ENCODE data around the gene MMEL1.

MMEL1 gene

GRCh38 chr1:2589431-2590232, 43.2 kb downstream of the MMEL1 start:
- TF ChIP-seq NFIC (IDR thresholded peaks at IDR 0.05) (no peak), CREB1 (IDR thresholded peaks at IDR 0.05; ENCODE audit: low read depth) (no peak), REST (IDR thresholded peaks at IDR 0.05; ENCODE audit: low read depth) (no peak), EGR1 (IDR thresholded peaks at IDR 0.05) (no peak), CEBPB (IDR thresholded peaks at IDR 0.05) (no peak), YY1 (IDR thresholded peaks at IDR 0.05; ENCODE audit: low read depth) (no peak), FOXM1 (IDR thresholded peaks at IDR 0.05; ENCODE audit: borderline replicate concordance, low read depth) (no peak), TAF1 (IDR thresholded peaks at IDR 0.05; ENCODE audit: low read depth) (no peak), EP300 (IDR thresholded peaks at IDR 0.05; ENCODE audit: borderline replicate concordance) (no peak), MAX (IDR thresholded peaks at IDR 0.05) (no peak), RAD21 (IDR thresholded peaks at IDR 0.05; ENCODE audit: low read depth) (no peak), ZBTB7A (IDR thresholded peaks at IDR 0.05; ENCODE audit: low read depth) (no peak)
- TF ChIP-seq, protein P1, sequence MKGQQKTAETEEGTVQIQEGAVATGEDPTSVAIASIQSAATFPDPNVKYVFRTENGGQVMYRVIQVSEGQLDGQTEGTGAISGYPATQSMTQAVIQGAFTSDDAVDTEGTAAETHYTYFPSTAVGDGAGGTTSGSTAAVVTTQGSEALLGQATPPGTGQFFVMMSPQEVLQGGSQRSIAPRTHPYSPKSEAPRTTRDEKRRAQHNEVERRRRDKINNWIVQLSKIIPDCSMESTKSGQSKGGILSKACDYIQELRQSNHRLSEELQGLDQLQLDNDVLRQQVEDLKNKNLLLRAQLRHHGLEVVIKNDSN (IDR thresholded peaks at IDR 0.05), result no peak

- no peak for TF ChIP-seq TCF12 (IDR thresholded peaks at IDR 0.05; ENCODE audit: low read depth)
- TF ChIP-seq REST (IDR thresholded peaks at IDR 0.05; ENCODE audit: low read depth), result no peak
These were observed 44.0 kb downstream of the MMEL1 start for GRCh38 chr1:2588661-2589430.

DNA sequence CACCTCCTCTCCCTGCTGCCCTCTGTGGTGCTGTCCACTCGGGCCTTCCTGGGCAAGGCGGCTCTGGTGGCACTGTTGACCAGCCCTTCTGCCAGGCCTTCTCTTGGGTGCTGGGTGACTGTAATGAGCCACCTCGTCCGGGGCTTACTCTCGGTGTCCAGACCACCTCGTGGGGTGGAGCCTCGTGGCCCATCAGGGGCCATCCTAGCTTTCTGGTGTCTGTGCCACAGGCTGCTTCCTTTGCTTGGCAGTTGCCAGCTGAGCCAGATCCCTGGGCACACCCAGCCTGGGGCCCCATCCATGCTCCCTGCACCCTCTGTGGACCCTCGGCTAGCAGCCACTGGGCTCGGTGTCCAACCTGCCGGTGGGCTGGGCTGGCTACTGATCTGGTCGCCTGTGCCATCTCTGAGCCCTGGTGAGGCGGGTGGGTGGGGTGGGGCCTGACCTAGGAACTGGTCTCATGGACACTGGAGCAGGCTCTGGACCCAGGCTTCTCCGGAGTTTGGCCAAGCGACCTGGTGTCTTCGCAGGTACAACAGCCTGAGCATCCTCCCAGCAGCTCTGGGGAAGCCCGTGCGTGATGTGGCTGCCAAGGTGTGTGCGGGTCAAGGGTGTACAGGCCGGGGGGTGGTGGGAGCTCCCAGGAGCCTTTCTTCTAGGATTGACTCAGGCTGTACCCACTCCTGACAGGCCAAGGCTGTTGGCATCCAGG, 44.8 kb downstream of the MMEL1 start:
- TF ChIP-seq RAD21 (IDR thresholded peaks at IDR 0.05; ENCODE audit: low read depth) (no peak), CEBPB (IDR thresholded peaks at IDR 0.05) (no peak), CREB1 (IDR thresholded peaks at IDR 0.05; ENCODE audit: low read depth) (no peak), MAX (IDR thresholded peaks at IDR 0.05) (no peak), TAF1 (IDR thresholded peaks at IDR 0.05; ENCODE audit: low read depth) (no peak), EP300 (IDR thresholded peaks at IDR 0.05; ENCODE audit: borderline replicate concordance) (no peak), ZBTB7A (IDR thresholded peaks at IDR 0.05; ENCODE audit: low read depth) (no peak), TCF12 (IDR thresholded peaks at IDR 0.05; ENCODE audit: low read depth) (no peak)

DNA sequence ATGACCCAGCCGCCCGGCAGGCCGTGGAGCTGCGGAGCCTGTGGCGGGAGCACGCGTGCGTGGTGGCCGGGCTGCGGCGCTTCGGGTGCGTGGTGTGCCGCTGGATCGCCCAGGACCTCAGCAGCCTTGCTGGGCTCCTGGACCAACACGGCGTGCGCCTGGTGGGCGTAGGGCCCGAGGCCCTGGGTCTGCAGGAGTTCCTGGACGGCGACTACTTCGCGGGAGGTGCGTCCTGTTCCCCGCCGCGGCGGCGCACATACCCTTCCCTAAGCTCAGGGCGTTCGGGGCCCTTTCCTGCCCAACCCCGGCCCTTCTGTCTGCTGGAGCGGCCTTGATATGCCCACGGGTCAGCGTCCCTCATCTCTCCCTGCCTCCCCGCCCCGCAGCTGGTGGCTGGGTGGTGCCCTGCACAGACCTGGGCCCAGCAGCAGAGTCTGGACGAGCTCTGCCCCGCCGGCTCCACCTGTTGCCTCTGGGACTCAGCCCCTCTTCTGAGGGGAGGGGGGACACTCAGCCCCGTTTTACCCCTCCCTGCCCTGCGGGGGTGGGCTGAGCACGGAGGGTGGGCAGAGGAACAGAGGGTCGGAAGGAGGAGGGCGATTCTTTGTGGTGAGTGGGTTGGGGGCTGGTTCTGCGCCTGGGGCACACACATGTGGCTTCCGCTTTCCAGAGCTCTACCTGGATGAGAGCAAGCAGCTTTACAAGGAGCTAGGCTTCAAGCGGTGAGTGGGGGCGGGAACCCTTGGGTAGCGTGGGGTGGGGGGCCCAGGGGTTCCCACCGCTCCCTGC, 45.6 kb downstream of the MMEL1 start:
- TF ChIP-seq MAX (IDR thresholded peaks at IDR 0.05) (peak; percentile 13; the same call in 1 of the 2 replicates), TAF1 (IDR thresholded peaks at IDR 0.05; ENCODE audit: low read depth) (0 out of 2 replicates have a peak, but pooled peaks have one; percentile 32)
- TF ChIP-seq, protein P1 (IDR thresholded peaks at IDR 0.05), result no peak
